HG03196 (cell line): Measurements from ENCODE around the gene CASP8.
"Not testable (repeated sequence)": the region's sequence is repeated elsewhere in the genome, so short reads cannot be mapped to it uniquely, and the experiment has no call there.

ENCODE experiments used
- ATAC-seq: cut with Tn5 transposase; IDR thresholded peaks from one replicate; pipeline ENCODE4 v1.9.1; 2021; ENCODE audit not compliant: unreplicated experiment

CASP8 gene

GRCh38 chr2:201269764-201270163, 9.4 kb downstream of the CASP8 start:
- no peak for ATAC-seq

GRCh38 chr2:201270293-201271001, 10.1 kb downstream of the CASP8 start:
- no peak for ATAC-seq

DNA sequence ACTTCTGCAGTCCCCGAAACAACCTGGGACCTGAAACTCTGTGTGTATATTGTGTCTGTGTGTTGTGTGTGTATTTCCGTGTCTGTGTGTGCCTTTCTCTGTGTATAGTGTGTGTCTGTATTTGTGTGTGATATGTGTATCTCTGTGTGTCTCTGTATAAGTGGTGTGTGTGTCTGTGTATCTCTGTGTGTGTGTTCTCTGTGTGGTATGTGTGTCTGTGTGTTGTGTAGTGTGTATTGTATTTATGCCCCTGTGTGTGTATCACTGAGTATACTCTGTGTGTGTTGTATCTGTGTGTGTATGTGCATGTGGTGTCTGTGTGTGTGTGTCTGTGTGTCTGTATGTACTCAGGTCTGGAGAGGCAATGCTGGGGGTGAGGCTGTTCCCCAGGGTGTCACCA, 11.6 kb downstream of the CASP8 start:
- ATAC-seq: no peak

GRCh38 chr2:201273330-201273983, 13.1 kb downstream of the CASP8 start:
- no peak for ATAC-seq

DNA sequence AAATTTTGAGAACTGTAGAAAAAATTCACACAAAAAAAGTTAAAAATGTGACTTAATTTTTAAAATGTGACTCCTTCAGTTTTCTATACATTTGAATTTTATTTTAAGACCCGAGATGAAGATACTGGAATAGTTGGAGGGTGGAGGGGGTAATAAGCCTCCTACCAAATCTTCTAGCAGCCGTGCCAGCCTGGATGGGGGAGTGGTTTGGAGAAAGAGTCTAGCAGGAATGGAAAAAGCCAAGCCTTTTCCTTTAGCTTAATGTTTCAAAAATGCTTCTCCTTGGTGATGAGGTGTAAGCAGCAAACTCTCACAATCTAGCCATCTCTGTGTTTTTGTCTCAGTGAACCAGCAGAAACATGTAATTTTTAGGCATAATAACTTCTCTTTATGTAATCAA, 14.7 kb downstream of the CASP8 start:
- no peak for ATAC-seq

DNA sequence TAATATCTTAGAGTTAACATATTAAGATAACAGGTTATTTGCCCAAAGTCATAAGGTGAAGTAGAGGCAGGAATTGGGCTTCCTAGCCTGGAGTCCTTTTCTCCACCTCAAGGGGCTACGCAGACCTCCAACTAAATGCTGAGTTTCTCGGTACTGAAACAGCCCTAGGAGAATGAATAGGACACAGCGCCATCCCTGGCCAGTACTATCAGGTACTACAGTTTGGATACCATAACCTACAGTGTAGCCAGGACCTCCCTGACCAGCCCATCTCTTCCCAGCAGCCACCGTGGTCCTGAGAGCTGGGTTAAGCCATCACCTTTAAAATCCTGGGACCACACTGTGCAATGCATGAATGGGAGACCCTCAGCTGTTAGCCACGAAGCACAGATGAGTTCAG, 15.7 kb downstream of the CASP8 start:
- ATAC-seq: no peak

DNA sequence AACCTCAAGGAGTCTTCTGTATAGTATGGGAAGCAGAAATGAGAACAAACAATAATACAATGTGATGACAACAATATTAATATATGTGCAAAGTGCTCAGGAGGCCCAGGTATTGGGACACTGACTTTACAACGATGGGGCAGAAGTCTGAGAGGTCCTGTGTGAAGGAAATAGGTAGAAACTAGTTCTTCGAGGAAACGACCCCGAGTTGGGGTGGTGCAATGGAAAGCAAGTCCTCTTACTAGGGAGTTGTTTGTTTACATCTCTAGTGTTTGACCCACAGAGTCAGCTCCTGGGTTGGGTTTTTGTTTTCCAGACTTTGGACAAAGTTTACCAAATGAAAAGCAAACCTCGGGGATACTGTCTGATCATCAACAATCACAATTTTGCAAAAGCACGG, 16.2 kb downstream of the CASP8 start:
- no peak for ATAC-seq

- no peak for ATAC-seq
These were observed 18.7 kb downstream of the CASP8 start for GRCh38 chr2:201279079-201279478.

GRCh38 chr2:201280191-201281040, 20.1 kb downstream of the CASP8 start:
- no peak for ATAC-seq

- ATAC-seq: no peak
These were observed 25.2 kb downstream of the CASP8 start for GRCh38 chr2:201285499-201285898.

- ATAC-seq: not testable (repeated sequence)
These were observed 30.3 kb downstream of the CASP8 start for GRCh38 chr2:201290457-201291148.

DNA sequence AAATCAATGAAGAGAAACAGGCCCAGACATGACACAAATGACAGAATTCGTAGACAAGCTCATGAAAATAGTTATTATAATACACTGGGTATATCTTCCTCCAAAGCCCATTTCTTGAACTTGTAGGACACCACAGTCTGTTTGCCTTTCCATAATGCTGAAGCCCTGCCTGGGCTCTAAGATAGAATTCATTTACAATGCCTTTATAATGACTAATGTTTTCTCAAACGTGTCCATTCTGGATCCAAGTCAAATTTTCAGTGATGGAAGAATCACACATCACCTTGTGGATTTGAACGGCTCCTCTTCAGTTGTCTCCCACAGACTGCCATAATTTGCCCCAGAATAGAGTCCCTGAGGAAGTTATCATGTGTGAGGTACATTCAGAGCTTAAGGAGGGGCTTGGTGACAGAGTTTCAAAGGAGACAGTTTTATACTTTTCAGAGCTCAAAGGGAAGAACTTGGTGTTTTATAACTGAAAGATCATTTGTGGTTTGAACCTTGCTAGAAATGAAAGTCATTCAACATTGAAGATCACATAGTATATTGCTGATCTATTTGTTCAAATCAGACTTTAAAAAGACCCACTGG, 38.2 kb downstream of the CASP8 start:
- no peak for ATAC-seq

DNA sequence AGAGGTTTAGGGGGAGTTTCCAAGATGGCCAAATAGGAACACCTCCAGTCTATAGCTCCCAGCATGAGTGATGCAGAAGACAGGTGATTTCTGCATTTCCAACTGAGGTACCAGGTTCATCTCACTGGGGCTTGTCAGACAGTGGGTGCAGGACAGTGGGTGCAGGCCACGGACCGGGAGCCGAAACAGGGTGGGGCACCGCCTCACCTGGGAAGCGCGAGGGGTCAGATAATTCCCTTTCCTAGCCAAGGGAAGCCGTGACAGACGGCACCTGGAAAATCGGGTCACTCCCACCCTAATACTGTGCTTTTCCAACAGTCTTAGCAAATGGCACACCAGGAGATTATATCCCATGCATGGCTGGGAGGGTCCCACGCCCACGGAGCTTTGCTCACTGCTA, 39.6 kb downstream of the CASP8 start:
- not testable (repeated sequence) for ATAC-seq

DNA sequence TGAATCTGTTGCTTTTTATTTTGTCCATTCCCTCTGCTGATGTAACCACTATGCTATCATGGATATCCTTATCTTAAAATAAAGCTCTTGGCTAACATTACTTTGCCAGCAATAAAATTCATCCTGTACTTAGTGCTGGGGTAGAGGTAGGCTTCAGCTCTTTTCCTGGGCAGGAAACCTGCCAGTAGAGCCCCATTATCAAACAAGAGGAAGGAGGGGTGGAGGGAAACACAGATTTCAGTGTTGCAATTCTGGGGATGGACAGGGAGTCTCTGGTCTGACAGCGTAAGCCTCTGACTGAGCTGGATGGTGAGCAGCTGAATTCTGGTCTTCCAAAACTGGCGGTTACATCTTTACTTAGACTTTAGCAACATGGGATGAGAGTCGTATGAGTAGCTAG, 47.5 kb downstream of the CASP8 start:
- no peak for ATAC-seq

- ATAC-seq: no peak
These were observed 48.6 kb downstream of the CASP8 start for GRCh38 chr2:201308914-201309313.

DNA sequence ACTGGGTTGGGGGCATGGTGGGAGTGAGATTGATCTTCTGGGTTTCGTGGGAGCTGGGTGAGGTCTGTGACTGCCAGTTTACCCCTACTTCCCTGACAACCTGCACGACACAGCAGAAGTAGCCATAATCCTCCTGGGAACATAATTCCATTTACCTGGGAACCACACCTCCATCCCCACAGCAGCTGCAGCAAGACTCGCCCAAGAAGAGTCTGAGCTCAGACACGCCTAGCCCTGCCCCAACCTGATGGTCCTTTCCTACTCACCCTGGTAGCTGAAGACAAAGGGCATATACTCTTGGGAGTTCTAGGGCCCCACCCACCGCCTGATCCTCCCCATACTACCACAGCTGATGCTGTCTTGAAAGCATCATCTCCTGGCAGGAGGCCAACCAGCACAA, 53.0 kb downstream of the CASP8 start:
- ATAC-seq: no peak

DNA sequence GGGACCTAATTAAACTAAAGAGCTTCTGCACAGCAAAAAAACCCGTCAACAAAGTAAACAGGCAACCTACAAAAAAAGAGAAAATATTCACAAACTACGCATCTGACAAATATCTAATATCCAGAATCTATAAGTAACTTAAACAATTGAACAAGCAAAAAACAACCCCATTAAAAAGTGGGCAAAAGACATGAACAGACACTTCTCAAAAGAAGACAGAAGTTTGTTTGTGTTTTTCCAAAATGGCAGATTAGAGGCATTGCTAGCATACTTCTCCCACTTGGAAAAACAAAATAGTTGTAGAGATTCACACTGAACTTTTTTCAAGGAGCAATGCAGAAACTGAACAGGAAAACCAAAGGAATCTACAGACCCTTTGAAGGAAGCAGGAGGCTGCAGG, 59.2 kb downstream of the CASP8 start:
- ATAC-seq: no peak

DNA sequence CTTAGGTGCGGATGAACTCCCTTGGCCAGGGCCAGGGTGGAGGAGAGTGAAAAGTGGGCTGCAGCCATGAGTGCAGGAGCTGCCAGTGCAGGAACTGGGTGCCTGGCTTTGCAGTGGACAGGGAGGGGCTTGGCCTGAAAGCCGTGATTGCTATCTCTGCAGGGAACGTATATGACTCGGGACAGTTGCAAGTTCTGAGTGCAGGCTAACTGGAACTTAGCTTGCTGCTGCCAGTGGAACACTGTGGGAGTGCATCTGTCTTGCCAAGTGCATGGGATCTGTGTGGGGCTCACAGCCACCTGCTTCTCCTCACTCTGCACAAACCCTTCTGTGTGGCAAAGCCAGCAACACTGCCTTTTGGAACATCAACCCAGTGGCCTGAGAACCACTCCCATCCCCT, 59.9 kb downstream of the CASP8 start:
- no peak for ATAC-seq

DNA sequence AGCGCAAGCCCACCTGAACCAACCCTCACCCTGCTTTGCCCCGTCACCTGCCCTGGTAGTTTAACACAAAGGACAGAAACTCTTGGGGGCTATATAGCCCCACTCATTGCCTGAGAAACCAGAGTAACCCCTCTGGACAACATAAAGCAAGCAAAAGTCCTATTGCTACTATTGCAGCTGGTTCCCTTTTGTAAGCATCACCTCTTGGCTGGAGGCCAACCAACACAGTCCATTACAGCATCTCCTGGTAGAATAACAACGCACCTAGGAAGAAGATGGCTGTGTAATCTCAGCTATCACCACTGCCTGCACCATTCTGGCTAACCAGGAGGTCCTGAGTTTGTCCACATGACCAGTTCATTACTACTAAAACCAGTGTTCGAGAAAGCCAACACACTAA, 60.4 kb downstream of the CASP8 start:
- ATAC-seq: no peak

- ATAC-seq: no peak
These were observed 62.4 kb downstream of the CASP8 start for GRCh38 chr2:201322772-201323171.

- ATAC-seq: no peak
These were observed 67.3 kb downstream of the CASP8 start for GRCh38 chr2:201327678-201328077.
